ENCODE measurements around the gene ADGRG6. TPM values are rescaled to one million over a fixed set of nuclear protein-coding genes. Genes with fewer than 3 reads are reported as not detected.

ADGRG6 gene
- total RNA-seq, 1 donor from 2014 or later, result 0.39 TPM

DNA sequence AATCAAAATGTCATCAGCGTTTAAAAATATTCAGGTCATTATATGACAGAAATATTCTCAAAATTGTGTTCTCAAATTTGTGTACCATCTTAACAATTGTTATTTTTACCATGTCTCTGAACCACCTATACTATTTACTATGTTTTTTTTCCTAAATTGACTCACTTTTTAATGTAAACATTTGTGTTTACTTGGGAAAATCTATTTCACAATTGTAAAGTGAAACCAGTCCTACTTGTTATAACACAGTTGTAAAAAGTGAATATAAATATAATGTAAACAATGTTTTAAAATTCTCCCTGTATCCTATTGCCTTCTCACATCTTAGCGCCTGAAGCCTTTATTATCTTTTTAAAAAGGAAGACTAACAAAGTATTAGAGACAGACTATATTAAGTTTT lies 83.5 kb downstream of the ADGRG6 start:
- no peaks in the 10 kb centered on the region for H3K4me1 Mint-ChIP-seq
- Histone ChIP-seq H3K27ac (no peak overlapping the region), H3F3A (ENCODE audit: low read depth) (no peaks in the 10 kb centered on the region), H3K4me1 (no peaks in the 10 kb centered on the region), H3K9ac (no peak overlapping the region), H4K20me1 (ENCODE audit: low read depth) (no peaks in the 10 kb centered on the region), H3K27me3 (no peaks in the 10 kb centered on the region), H3K4me3 (no peak overlapping the region), H3K36me3 (no peaks in the 10 kb centered on the region), H2AFZ (replicated peaks) (no peak overlapping the region), H3K79me2 (ENCODE audit: low read depth) (no peaks in the 10 kb centered on the region), H3K9me3 (ENCODE audit: low read depth) (no peaks in the 10 kb centered on the region), H3K4me2 (no peak overlapping the region)
- DNase-seq (ENCODE audit: low spot score), result no peak
- no peaks in the 10 kb centered on the region for H3K9me3 Mint-ChIP-seq
- no peak for TF ChIP-seq CTCF (IDR thresholded peaks at IDR 0.05)
- TF ChIP-seq EZH2phosphoT487 (IDR thresholded peaks at IDR 0.05), result no peak
- no peak for TF ChIP-seq EZH2 (IDR thresholded peaks at IDR 0.05)
- no peak overlapping the region for H3K27ac Mint-ChIP-seq
- peaks cover 2% of the 10 kb centered on the region for H3K27me3 Mint-ChIP-seq (ENCODE audit: insufficient read depth, low read depth)
- no peak overlapping the region for H3K4me3 Mint-ChIP-seq
- no peaks in the 10 kb centered on the region for H3K36me3 Mint-ChIP-seq

- Mint-ChIP-seq H3K36me3 (no peaks in the 10 kb centered on the region), H3K27me3 (ENCODE audit: insufficient read depth, low read depth) (no peaks in the 10 kb centered on the region), H3K27ac (peak overlapping the region; percentile 57), H3K9me3 (no peaks in the 10 kb centered on the region), H3K4me1 (no peaks in the 10 kb centered on the region), H3K4me3 (no peak overlapping the region)
- TF ChIP-seq EZH2phosphoT487 (IDR thresholded peaks at IDR 0.05) (no peak), EZH2 (IDR thresholded peaks at IDR 0.05) (no peak), CTCF (IDR thresholded peaks at IDR 0.05) (no peak)
- Histone ChIP-seq H2AFZ (replicated peaks) (no peak overlapping the region), H3K4me3 (no peak overlapping the region), H3K4me1 (no peaks in the 10 kb centered on the region), H3K9me3 (ENCODE audit: low read depth) (no peaks in the 10 kb centered on the region), H4K20me1 (ENCODE audit: low read depth) (no peaks in the 10 kb centered on the region), H3K27ac (no peak overlapping the region), H3K79me2 (ENCODE audit: low read depth) (no peaks in the 10 kb centered on the region), H3K36me3 (no peaks in the 10 kb centered on the region), H3K27me3 (no peaks in the 10 kb centered on the region), H3K9ac (no peak overlapping the region), H3F3A (ENCODE audit: low read depth) (no peaks in the 10 kb centered on the region), H3K4me2 (no peak overlapping the region)
- no peak for DNase-seq (ENCODE audit: low spot score)
Measured at GRCh38 chr6:142386657-142387056, 84.8 kb downstream of the ADGRG6 start.

- H3K27me3 ChIP-seq, result no peaks in the 10 kb centered on the region
- Mint-ChIP-seq H3K9me3 (no peaks in the 10 kb centered on the region), H3K36me3 (no peaks in the 10 kb centered on the region), H3K4me3 (no peak overlapping the region), H3K27ac (no peak overlapping the region), H3K27me3 (ENCODE audit: insufficient read depth, low read depth) (no peaks in the 10 kb centered on the region), H3K4me1 (no peaks in the 10 kb centered on the region)
- no peaks in the 10 kb centered on the region for H3K36me3 ChIP-seq
- H3K4me2 ChIP-seq, result no peak overlapping the region
- H3K9ac ChIP-seq, result no peak overlapping the region
- H3K79me2 ChIP-seq (ENCODE audit: low read depth), result no peaks in the 10 kb centered on the region
- TF ChIP-seq CTCF (IDR thresholded peaks at IDR 0.05) (peak; percentile 66), EZH2phosphoT487 (IDR thresholded peaks at IDR 0.05) (no peak)
- no peak overlapping the region for H3K4me3 ChIP-seq
- no peaks in the 10 kb centered on the region for H3K4me1 ChIP-seq
- peak overlapping the region; percentile 4 for H2AFZ ChIP-seq (replicated peaks)
- no peak overlapping the region for H3K27ac ChIP-seq
- DNase-seq (ENCODE audit: low spot score), result peak; percentile 43
- no peaks in the 10 kb centered on the region for H3F3A ChIP-seq (ENCODE audit: low read depth)
- no peaks in the 10 kb centered on the region for H3K9me3 ChIP-seq (ENCODE audit: low read depth)
- no peaks in the 10 kb centered on the region for H4K20me1 ChIP-seq (ENCODE audit: low read depth)
Measured at GRCh38 chr6:142387997-142388815, 86.4 kb downstream of the ADGRG6 start.
